Uterus (tissue), 2 donors: Measurements from ENCODE around the gene EIPR1.

Experiments
- POLR2A ChIP-seq, 2 donors: fragments of 450-650 bp; IDR thresholded peaks; one replicate each; pipeline ENCODE4 v1.6.1; 2016; ENCODE audit warnings: antibody characterized with exemption in 2 of 2, mild to moderate bottlenecking in 1 of 2, moderate library complexity in 1 of 2
- TF ChIP-seq, protein P1 (sequence below), 4 experiments: fragments of 200-600 bp in 2 of 4; fragments of 450-650 bp in 2 of 4; sonication (generic) in 2 of 4; IDR thresholded peaks; one replicate each; pipeline ENCODE4 v1.5.1; 2016 to 2019; ENCODE audit warnings: antibody characterized with exemption in 4 of 4, mild to moderate bottlenecking in 2 of 4, moderate library complexity in 1 of 4

DNA sequence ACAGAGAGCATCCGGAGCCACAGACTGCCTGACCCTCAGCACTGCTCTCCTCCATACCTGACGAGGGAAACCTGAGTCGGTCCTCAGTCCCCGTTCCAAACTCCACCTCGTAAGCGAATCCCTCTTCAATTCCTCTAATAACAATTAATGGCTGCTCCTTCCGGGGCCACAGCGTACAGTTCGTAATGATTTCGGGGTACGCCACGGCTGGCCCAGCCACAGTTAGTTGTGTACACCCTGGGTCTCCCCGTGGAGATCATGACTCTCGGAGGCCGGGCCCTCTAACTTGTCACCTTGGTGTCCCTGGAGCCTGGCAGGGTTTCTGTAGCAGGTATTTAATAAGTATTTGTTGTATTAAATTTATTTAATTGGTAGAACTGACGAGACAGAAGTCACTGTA, 121.5 kb downstream of the EIPR1 start:
- TF ChIP-seq POLR2A (IDR thresholded peaks at IDR 0.05), result no peak
- TF ChIP-seq, protein P1, sequence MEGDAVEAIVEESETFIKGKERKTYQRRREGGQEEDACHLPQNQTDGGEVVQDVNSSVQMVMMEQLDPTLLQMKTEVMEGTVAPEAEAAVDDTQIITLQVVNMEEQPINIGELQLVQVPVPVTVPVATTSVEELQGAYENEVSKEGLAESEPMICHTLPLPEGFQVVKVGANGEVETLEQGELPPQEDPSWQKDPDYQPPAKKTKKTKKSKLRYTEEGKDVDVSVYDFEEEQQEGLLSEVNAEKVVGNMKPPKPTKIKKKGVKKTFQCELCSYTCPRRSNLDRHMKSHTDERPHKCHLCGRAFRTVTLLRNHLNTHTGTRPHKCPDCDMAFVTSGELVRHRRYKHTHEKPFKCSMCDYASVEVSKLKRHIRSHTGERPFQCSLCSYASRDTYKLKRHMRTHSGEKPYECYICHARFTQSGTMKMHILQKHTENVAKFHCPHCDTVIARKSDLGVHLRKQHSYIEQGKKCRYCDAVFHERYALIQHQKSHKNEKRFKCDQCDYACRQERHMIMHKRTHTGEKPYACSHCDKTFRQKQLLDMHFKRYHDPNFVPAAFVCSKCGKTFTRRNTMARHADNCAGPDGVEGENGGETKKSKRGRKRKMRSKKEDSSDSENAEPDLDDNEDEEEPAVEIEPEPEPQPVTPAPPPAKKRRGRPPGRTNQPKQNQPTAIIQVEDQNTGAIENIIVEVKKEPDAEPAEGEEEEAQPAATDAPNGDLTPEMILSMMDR (IDR thresholded peaks at IDR 0.05), result no peak
